Liver (tissue), 9 donors: ENCODE data around the gene BNC2. TPM values are rescaled to one million over a fixed set of nuclear protein-coding genes. Genes with fewer than 3 reads are reported as not detected.

Experiments used
- DNase-seq: peaks from one replicate; pipeline ENCODE4 v3.0.0-alpha.2; 2017; ENCODE audit warnings: low spot score
- H3K27ac ChIP-seq, 2 donors: one replicate each; pipeline ENCODE4 v1.7.0; 2013; ENCODE audit warnings: inconsistent platforms in 2 of 2, low read length in 2 of 2, control low read depth in 1 of 2, low read depth in 1 of 2, mild to moderate bottlenecking in 1 of 2
- H3K27me3 ChIP-seq, 4 donors: one replicate each; pipeline versions ENCODE4 v1.6.1 to v1.7.0; 2013; ENCODE audit warnings: low read length in 3 of 4, inconsistent platforms in 1 of 4, mild to moderate bottlenecking in 1 of 4, moderate library complexity in 1 of 4; ENCODE audit not compliant: control insufficient read depth in 4 of 4, insufficient read depth in 4 of 4
- H3K36me3 ChIP-seq, 4 donors: one replicate each; pipeline versions ENCODE4 v1.6.1 to v1.7.0; 2013; ENCODE audit warnings: low read length in 3 of 4, mild to moderate bottlenecking in 3 of 4, low read depth in 1 of 4, moderate library complexity in 1 of 4; ENCODE audit not compliant: control insufficient read depth in 4 of 4, insufficient read depth in 3 of 4
- H3K4me1 ChIP-seq, 4 donors: one replicate each; pipeline versions ENCODE4 v1.6.1 to v1.7.0; 2013; ENCODE audit warnings: low read length in 3 of 4, mild to moderate bottlenecking in 3 of 4, moderate library complexity in 1 of 4; ENCODE audit not compliant: control insufficient read depth in 4 of 4, insufficient read depth in 4 of 4
- H3K4me3 ChIP-seq, 3 donors: one replicate each; pipeline versions ENCODE4 v1.6.1 to v1.7.0; 2013; ENCODE audit warnings: low read length in 3 of 3, control low read depth in 1 of 3, low read depth in 1 of 3, mild to moderate bottlenecking in 1 of 3
- H3K9ac ChIP-seq, 2 donors: one replicate each; pipeline ENCODE4 v1.7.0; 2013; ENCODE audit warnings: low read length in 2 of 2, mild to moderate bottlenecking in 2 of 2, moderate library complexity in 2 of 2, control low read depth in 1 of 2, low read depth in 1 of 2
- H3K9me3 ChIP-seq, 4 donors: one replicate each; pipeline versions ENCODE4 v1.6.1 to v1.7.0; 2013; ENCODE audit warnings: low read length in 3 of 4; ENCODE audit not compliant: control insufficient read depth in 4 of 4
- EGR1 ChIP-seq, 2 donors: IDR thresholded peaks; 2 replicates each; pipeline ENCODE4 v1.6.1; 2016 to 2018; ENCODE audit warnings: antibody characterized with exemption in 2 of 2, low read depth in 2 of 2
- FOXA1 ChIP-seq: IDR thresholded peaks from 2 replicates; pipeline ENCODE4 v1.6.1; 2016; ENCODE audit warnings: antibody characterized with exemption
- FOXA2 ChIP-seq: IDR thresholded peaks from 2 replicates; pipeline ENCODE4 v1.6.1; 2016; ENCODE audit warnings: antibody characterized with exemption
- GABPA ChIP-seq, 2 donors: IDR thresholded peaks in 1 of 2; conservative IDR thresholded peaks in 1 of 2; 2 replicates each; pipeline ENCODE4 v1.6.1; 2016; ENCODE audit warnings: antibody characterized with exemption in 2 of 2, mild to moderate bottlenecking in 1 of 2, moderate library complexity in 1 of 2
- HNF4A ChIP-seq, 2 donors: conservative IDR thresholded peaks; 2 replicates each; pipeline ENCODE4 v1.6.1; 2016; ENCODE audit warnings: antibody characterized with exemption in 2 of 2, mild to moderate bottlenecking in 2 of 2
- HNF4G ChIP-seq: IDR thresholded peaks from 2 replicates; pipeline ENCODE4 v1.6.1; 2016; ENCODE audit warnings: antibody characterized with exemption
- JUND ChIP-seq, 2 donors: IDR thresholded peaks; 2 replicates each; pipeline ENCODE4 v1.6.1; 2016; ENCODE audit warnings: antibody characterized with exemption in 2 of 2
- NR2F2 ChIP-seq: IDR thresholded peaks from 2 replicates; pipeline ENCODE4 v1.6.1; 2016; ENCODE audit warnings: antibody characterized with exemption
- RAD21 ChIP-seq, 2 donors: IDR thresholded peaks; 2 replicates each; pipeline ENCODE4 v1.6.1; 2016; ENCODE audit warnings: antibody characterized with exemption in 2 of 2, mild to moderate bottlenecking in 2 of 2
- RXRA ChIP-seq, 2 donors: IDR thresholded peaks; 2 replicates each; pipeline ENCODE4 v1.6.1; 2017 to 2018; ENCODE audit warnings: antibody characterized with exemption in 2 of 2, mild to moderate bottlenecking in 1 of 2
- SP1 ChIP-seq: IDR thresholded peaks from 2 replicates; pipeline ENCODE4 v1.6.1; 2018; ENCODE audit warnings: antibody characterized with exemption, mild to moderate bottlenecking
- WGBS: extraction: QIAGEN DNeasy Blood & Tissue Kit; methylation state at CpG from one replicate; pipeline ENCODE4 v1.1.7; 2013; 5-methylcytosine and 5-hydroxymethylcytosine counted together
- polyA plus RNA-seq, 2 donors: library from polyadenylated mRNA; stranded (reverse) in 1 of 2; unstranded in 1 of 2; fragments of 200-250 nt in 1 of 2; fragments of >200 nt in 1 of 2; fragmentation: Nextera tagmentation in 1 of 2; extraction: Ambion mirVana in 1 of 2; gene quantifications; one replicate each; pipeline versions ENCODE4 v1.2.1 to v1.2.3, GENCODE V29; 2013 to 2015
- total RNA-seq, 2 donors: library from RNA; depleted of rRNA; stranded (reverse); fragments of >200 nt; gene quantifications; one replicate each; pipeline ENCODE4 v1.2.3, GENCODE V29; 2014
- TF ChIP-seq, protein P1 (sequence below): IDR thresholded peaks from 2 replicates; pipeline ENCODE4 v1.6.1; 2016; ENCODE audit warnings: antibody characterized with exemption
- TF ChIP-seq, protein P2 (sequence below): IDR thresholded peaks from 2 replicates; pipeline ENCODE4 v1.6.1; 2016; ENCODE audit warnings: antibody characterized with exemption
- TF ChIP-seq, protein P3 (sequence below): fragments of 150-350 bp; IDR thresholded peaks from 2 replicates; pipeline ENCODE4 v1.5.1; 2017; ENCODE audit warnings: improper control_type of control experiment, low read depth, low read length; ENCODE audit not compliant: missing input control
- TF ChIP-seq, protein P4 (sequence below): IDR thresholded peaks from 2 replicates; pipeline ENCODE4 v1.6.1; 2016; ENCODE audit warnings: antibody characterized with exemption
- TF ChIP-seq, protein P5 (sequence below): IDR thresholded peaks from 2 replicates; pipeline ENCODE4 v1.6.1; 2016; ENCODE audit warnings: antibody characterized with exemption, mild to moderate bottlenecking
- donor health status: healthy.
- donor health status: healthy.
- donor health status: healthy.
- donor health status: healthy.
- donor health status: healthy.

BNC2 gene
- total and polyA plus RNA-seq, 4 donors, result 0.07 to 0.67 (median 0.08) TPM

DNA sequence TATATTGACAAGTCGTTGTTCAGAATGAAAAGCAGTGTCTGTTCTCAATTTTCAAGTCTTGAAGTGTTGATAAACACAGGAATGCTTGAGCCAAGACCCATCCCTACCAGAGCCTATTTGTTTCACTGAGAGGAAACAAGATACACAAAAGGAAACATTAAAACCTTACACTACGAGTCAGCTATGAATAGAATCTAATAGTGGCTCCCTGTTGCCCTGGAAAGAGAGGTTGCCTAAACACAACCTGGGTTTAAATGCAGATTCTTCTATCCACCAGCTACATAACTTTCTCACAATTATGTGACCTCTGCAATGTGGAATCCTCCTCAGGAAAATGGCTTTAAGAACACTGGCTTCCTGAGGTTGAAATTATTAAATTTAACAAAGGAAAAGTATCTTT, 29.1 kb upstream of the BNC2 start:
- Histone ChIP-seq H3K27ac (no peak overlapping the region), H3K36me3 (no peaks in the 10 kb centered on the region), H3K4me1 (no peaks in the 10 kb centered on the region), H3K9ac (no peak overlapping the region), H3K27me3 (peaks cover 0 to 2% (median 0%) of the 10 kb centered on the region in 4 donors), H3K9me3 (no peaks in the 10 kb centered on the region), H3K4me3 (no peak overlapping the region)
- no peak for DNase-seq
- 24% methylated on average over 2 of the region's 2 CpGs for WGBS
- TF ChIP-seq, protein P1, sequence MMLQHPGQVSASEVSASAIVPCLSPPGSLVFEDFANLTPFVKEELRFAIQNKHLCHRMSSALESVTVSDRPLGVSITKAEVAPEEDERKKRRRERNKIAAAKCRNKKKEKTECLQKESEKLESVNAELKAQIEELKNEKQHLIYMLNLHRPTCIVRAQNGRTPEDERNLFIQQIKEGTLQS, result no peak
- no peak for TF ChIP-seq FOXA1

DNA sequence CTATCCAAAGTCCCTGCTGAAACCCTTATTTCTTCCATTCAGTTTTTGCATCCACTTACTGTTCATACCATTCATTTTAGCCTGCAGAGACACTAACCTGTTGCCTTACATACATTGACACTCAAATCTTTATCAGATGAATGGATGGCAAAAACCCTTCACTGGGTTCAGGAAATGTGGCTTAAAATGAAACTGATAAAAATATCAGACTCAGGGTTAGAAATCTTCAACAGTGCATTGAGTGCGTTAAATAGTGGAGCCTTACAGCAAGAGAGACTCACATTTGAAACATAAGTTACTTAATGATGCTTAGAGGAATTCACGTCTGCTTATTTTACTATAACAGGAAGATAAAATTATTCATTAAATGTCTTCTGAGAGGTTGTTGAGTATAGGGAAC, 28.0 kb upstream of the BNC2 start:
- H3K27ac ChIP-seq, result no peak overlapping the region
- no peaks in the 10 kb centered on the region for H3K36me3 ChIP-seq
- H3K9ac ChIP-seq, result no peak overlapping the region
- no peak for DNase-seq
- H3K27me3 ChIP-seq, result peaks cover 0 to 2% (median 0%) of the 10 kb centered on the region in 4 donors
- TF ChIP-seq HNF4G (no peak), GABPA (IDR thresholded peaks at IDR 0.05 in 1 of 2, conservative IDR thresholded peaks at IDR 0.05 in 1 of 2) (no peak), NR2F2 (no peak), FOXA1 (no peak), FOXA2 (no peak), SP1 (no peak), RAD21 (IDR thresholded peaks at IDR 0.05) (no peak), RXRA (IDR thresholded peaks at IDR 0.05) (no peak), HNF4A (conservative IDR thresholded peaks at IDR 0.05) (no peak), EGR1 (IDR thresholded peaks at IDR 0.05; ENCODE audit: low read depth in 2 of 2) (no peak), JUND (IDR thresholded peaks at IDR 0.05) (no peak)
- TF ChIP-seq, protein P2, sequence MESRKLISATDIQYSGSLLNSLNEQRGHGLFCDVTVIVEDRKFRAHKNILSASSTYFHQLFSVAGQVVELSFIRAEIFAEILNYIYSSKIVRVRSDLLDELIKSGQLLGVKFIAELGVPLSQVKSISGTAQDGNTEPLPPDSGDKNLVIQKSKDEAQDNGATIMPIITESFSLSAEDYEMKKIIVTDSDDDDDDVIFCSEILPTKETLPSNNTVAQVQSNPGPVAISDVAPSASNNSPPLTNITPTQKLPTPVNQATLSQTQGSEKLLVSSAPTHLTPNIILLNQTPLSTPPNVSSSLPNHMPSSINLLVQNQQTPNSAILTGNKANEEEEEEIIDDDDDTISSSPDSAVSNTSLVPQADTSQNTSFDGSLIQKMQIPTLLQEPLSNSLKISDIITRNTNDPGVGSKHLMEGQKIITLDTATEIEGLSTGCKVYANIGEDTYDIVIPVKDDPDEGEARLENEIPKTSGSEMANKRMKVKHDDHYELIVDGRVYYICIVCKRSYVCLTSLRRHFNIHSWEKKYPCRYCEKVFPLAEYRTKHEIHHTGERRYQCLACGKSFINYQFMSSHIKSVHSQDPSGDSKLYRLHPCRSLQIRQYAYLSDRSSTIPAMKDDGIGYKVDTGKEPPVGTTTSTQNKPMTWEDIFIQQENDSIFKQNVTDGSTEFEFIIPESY, result no peak
- TF ChIP-seq, protein P3, sequence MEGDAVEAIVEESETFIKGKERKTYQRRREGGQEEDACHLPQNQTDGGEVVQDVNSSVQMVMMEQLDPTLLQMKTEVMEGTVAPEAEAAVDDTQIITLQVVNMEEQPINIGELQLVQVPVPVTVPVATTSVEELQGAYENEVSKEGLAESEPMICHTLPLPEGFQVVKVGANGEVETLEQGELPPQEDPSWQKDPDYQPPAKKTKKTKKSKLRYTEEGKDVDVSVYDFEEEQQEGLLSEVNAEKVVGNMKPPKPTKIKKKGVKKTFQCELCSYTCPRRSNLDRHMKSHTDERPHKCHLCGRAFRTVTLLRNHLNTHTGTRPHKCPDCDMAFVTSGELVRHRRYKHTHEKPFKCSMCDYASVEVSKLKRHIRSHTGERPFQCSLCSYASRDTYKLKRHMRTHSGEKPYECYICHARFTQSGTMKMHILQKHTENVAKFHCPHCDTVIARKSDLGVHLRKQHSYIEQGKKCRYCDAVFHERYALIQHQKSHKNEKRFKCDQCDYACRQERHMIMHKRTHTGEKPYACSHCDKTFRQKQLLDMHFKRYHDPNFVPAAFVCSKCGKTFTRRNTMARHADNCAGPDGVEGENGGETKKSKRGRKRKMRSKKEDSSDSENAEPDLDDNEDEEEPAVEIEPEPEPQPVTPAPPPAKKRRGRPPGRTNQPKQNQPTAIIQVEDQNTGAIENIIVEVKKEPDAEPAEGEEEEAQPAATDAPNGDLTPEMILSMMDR, result no peak
- TF ChIP-seq, protein P4, sequence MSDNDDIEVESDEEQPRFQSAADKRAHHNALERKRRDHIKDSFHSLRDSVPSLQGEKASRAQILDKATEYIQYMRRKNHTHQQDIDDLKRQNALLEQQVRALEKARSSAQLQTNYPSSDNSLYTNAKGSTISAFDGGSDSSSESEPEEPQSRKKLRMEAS, result no peak
- TF ChIP-seq, protein P1, result no peak
- TF ChIP-seq, protein P5, sequence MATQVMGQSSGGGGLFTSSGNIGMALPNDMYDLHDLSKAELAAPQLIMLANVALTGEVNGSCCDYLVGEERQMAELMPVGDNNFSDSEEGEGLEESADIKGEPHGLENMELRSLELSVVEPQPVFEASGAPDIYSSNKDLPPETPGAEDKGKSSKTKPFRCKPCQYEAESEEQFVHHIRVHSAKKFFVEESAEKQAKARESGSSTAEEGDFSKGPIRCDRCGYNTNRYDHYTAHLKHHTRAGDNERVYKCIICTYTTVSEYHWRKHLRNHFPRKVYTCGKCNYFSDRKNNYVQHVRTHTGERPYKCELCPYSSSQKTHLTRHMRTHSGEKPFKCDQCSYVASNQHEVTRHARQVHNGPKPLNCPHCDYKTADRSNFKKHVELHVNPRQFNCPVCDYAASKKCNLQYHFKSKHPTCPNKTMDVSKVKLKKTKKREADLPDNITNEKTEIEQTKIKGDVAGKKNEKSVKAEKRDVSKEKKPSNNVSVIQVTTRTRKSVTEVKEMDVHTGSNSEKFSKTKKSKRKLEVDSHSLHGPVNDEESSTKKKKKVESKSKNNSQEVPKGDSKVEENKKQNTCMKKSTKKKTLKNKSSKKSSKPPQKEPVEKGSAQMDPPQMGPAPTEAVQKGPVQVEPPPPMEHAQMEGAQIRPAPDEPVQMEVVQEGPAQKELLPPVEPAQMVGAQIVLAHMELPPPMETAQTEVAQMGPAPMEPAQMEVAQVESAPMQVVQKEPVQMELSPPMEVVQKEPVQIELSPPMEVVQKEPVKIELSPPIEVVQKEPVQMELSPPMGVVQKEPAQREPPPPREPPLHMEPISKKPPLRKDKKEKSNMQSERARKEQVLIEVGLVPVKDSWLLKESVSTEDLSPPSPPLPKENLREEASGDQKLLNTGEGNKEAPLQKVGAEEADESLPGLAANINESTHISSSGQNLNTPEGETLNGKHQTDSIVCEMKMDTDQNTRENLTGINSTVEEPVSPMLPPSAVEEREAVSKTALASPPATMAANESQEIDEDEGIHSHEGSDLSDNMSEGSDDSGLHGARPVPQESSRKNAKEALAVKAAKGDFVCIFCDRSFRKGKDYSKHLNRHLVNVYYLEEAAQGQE, result no peak
- 78% methylated on average over 2 of the region's 2 CpGs for WGBS
- no peaks in the 10 kb centered on the region for H3K4me1 ChIP-seq
- no peak overlapping the region for H3K4me3 ChIP-seq
- no peaks in the 10 kb centered on the region for H3K9me3 ChIP-seq
